GM06990 (cell line): Measurements from ENCODE around the gene EPS15.
"Not testable (repeated sequence)": the region's sequence is repeated elsewhere in the genome, so short reads cannot be mapped to it uniquely, and the experiment has no call there.

ENCODE experiments used
- DNase-seq: peaks from one replicate; pipeline ENCODE4 v3.0.0-alpha.2; 2011; ENCODE audit not compliant: insufficient read length; ENCODE audit errors: extremely low read depth
- H3K27me3 ChIP-seq: replicated peaks from 2 replicates; pipeline ENCODE4 v1.6.0; 2011; ENCODE audit warnings: low read length; ENCODE audit not compliant: control insufficient read depth, insufficient read depth
- H3K36me3 ChIP-seq: 2 replicates; pipeline ENCODE4 v1.5.1; 2011; ENCODE audit warnings: low read length; ENCODE audit not compliant: control insufficient read depth, insufficient read depth
- H3K4me3 ChIP-seq: replicated peaks from 2 replicates; pipeline ENCODE4 v1.5.1; 2011; ENCODE audit warnings: low read depth, mild to moderate bottlenecking, control low read depth, low read length
- CTCF ChIP-seq: IDR thresholded peaks from 2 replicates; pipeline ENCODE4 v1.5.1; 2011; ENCODE audit warnings: low read length, control low read depth, mild to moderate bottlenecking, inconsistent platforms; ENCODE audit not compliant: insufficient read depth, poor library complexity, severe bottlenecking

EPS15 gene

GRCh38 chr1:51414811-51415210 lies 104.3 kb downstream of the EPS15 start:
- no peak for DNase-seq
- H3K4me3 ChIP-seq, result no peak overlapping the region
- H3K27me3 ChIP-seq, result no peaks in the 10 kb centered on the region
- H3K36me3 ChIP-seq, result no peaks in the 10 kb centered on the region
- no peak for TF ChIP-seq CTCF

- not testable (repeated sequence) for H3K36me3 ChIP-seq, DNase-seq, H3K27me3 ChIP-seq, H3K4me3 ChIP-seq
Measured at GRCh38 chr1:51411820-51412219, 107.2 kb downstream of the EPS15 start.

- H3K4me3 ChIP-seq, result no peak overlapping the region
- no peaks in the 10 kb centered on the region for H3K27me3 ChIP-seq
- no peak for TF ChIP-seq CTCF
- peak; percentile 34 for DNase-seq
- H3K36me3 ChIP-seq, result peaks cover 4% of the 10 kb centered on the region
Measured at GRCh38 chr1:51410568-51411460, 108.3 kb downstream of the EPS15 start.

- DNase-seq, H3K4me3 ChIP-seq, H3K36me3 ChIP-seq, H3K27me3 ChIP-seq: not testable (repeated sequence)
Measured at GRCh38 chr1:51409755-51410541, 109.1 kb downstream of the EPS15 start.

- no peak for DNase-seq
- no peak overlapping the region for H3K4me3 ChIP-seq
- TF ChIP-seq CTCF, result no peak
- no peaks in the 10 kb centered on the region; the same call in none of the 2 replicates for H3K36me3 ChIP-seq
- H3K27me3 ChIP-seq, result no peaks in the 10 kb centered on the region
Measured at GRCh38 chr1:51392241-51392640, 126.8 kb downstream of the EPS15 start.

- not testable (repeated sequence) for H3K4me3 ChIP-seq
Measured at GRCh38 chr1:51390641-51391040, 128.4 kb downstream of the EPS15 start.

GRCh38 chr1:51387288-51387687 lies 131.8 kb downstream of the EPS15 start:
- not testable (repeated sequence) for H3K36me3 ChIP-seq

More at GRCh38 chr1:51390641-51391040, 128.4 kb downstream of the EPS15 start:
- DNase-seq, H3K36me3 ChIP-seq, H3K27me3 ChIP-seq: not testable (repeated sequence)

GRCh38 chr1:51386259-51386658 lies 132.8 kb downstream of the EPS15 start:
- H3K4me3 ChIP-seq, H3K36me3 ChIP-seq, H3K27me3 ChIP-seq, DNase-seq: not testable (repeated sequence)

More at GRCh38 chr1:51387288-51387687, 131.8 kb downstream of the EPS15 start:
- not testable (repeated sequence) for H3K27me3 ChIP-seq, DNase-seq, H3K4me3 ChIP-seq
